NCI-H748 (cell line): ENCODE data around the gene UBE2E2.

Experiments
- DNase-seq: peaks from one replicate; lab custom pipeline; 2025; ENCODE audit not compliant: unreplicated experiment; lab: John Stamatoyannopoulos, UW

The UBE2E2 gene

GRCh38 chr3:23272820-23273219 is 69.7 kb downstream of the UBE2E2 start:
- DNase-seq: no peak

- no peak for DNase-seq
Measured at GRCh38 chr3:23275061-23275460, 71.9 kb downstream of the UBE2E2 start.

GRCh38 chr3:23275814-23276213 is 72.7 kb downstream of the UBE2E2 start:
- DNase-seq: no peak

- DNase-seq: peak; percentile 5
Measured at GRCh38 chr3:23276913-23277658, 74.0 kb downstream of the UBE2E2 start.

- peak; percentile 46 for DNase-seq
Measured at GRCh38 chr3:23277688-23278087, 74.6 kb downstream of the UBE2E2 start.

- DNase-seq: no peak
Measured at GRCh38 chr3:23283625-23284024, 80.5 kb downstream of the UBE2E2 start.

GRCh38 chr3:23288286-23288685 is 85.2 kb downstream of the UBE2E2 start:
- no peak for DNase-seq

GRCh38 chr3:23288715-23289114 is 85.6 kb downstream of the UBE2E2 start:
- DNase-seq: no peak

- DNase-seq: no peak
Measured at GRCh38 chr3:23292432-23292831, 89.3 kb downstream of the UBE2E2 start.

- no peak for DNase-seq
Measured at GRCh38 chr3:23294770-23295387, 91.8 kb downstream of the UBE2E2 start.

GRCh38 chr3:23301819-23302218 is 98.7 kb downstream of the UBE2E2 start:
- no peak for DNase-seq

- DNase-seq: no peak
Measured at GRCh38 chr3:23302271-23302670, 99.1 kb downstream of the UBE2E2 start.

- no peak for DNase-seq
Measured at GRCh38 chr3:23303601-23304217, 100.6 kb downstream of the UBE2E2 start.

GRCh38 chr3:23304424-23304823 is 101.3 kb downstream of the UBE2E2 start:
- DNase-seq: no peak

GRCh38 chr3:23308986-23309625 is 106.0 kb downstream of the UBE2E2 start:
- no peak for DNase-seq

- no peak for DNase-seq
Measured at GRCh38 chr3:23312866-23313265, 109.7 kb downstream of the UBE2E2 start.

GRCh38 chr3:23314981-23315762 is 112.0 kb downstream of the UBE2E2 start:
- DNase-seq: no peak

GRCh38 chr3:23316924-23317323 is 113.8 kb downstream of the UBE2E2 start:
- DNase-seq: no peak

GRCh38 chr3:23319366-23320312 is 116.5 kb downstream of the UBE2E2 start:
- no peak for DNase-seq
